NCI-H1930 (cell line): Measurements from ENCODE around the gene SMARCD1.

Experiments
- DNase-seq, 2 experiments: peaks; one replicate each; lab custom pipeline; 2025; lab: John Stamatoyannopoulos, UW

The SMARCD1 gene

DNA sequence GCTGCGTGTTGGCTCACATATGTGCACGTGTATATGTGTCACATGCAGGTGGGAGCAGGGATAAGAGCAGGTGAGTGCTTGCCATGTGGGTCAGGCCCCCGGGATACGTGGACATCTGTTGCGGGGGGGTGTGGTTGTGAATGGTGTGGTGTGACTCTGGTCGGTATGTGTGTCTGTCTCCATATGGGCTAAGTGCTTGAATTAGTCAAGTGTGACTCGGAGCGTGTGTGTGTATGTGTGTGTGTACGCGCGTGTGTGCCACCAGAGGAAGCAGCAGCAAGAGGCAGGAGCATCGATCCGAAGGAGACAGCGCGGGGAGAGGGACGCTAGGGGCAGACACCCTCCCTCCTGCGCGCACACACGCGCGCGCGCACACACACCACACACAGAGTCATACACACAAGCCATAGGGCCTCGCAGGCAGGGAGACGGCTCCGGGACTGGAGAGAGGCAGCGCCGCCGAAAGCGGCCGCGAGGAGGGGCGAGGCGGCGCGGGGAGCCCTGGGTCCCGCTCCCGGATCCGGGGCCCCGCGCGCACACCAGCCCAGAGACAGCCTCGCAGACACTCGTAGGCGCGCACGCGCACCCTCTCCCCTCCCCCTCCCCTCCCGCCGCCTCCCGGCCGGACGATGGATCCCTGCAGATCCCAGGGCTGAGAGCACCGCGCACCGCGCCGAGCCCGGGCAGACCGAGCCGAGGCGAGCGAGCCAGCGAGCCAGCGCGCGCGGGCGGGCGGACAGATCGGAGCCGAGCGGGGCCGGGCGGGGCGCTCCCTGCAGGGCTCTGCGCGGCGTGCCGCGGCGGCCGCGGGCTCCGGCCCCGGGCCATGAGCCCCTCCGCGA lies 27.9 kb upstream of the SMARCD1 start, which contains the start of gene ASIC1:
TSS of gene ASIC1 (plus strand) at position 597 of the 842 bp plus-strand sequence. CDS start 1,171 bp downstream, outside the sequence.
- peak; percentile 31 to 57 for DNase-seq

DNA sequence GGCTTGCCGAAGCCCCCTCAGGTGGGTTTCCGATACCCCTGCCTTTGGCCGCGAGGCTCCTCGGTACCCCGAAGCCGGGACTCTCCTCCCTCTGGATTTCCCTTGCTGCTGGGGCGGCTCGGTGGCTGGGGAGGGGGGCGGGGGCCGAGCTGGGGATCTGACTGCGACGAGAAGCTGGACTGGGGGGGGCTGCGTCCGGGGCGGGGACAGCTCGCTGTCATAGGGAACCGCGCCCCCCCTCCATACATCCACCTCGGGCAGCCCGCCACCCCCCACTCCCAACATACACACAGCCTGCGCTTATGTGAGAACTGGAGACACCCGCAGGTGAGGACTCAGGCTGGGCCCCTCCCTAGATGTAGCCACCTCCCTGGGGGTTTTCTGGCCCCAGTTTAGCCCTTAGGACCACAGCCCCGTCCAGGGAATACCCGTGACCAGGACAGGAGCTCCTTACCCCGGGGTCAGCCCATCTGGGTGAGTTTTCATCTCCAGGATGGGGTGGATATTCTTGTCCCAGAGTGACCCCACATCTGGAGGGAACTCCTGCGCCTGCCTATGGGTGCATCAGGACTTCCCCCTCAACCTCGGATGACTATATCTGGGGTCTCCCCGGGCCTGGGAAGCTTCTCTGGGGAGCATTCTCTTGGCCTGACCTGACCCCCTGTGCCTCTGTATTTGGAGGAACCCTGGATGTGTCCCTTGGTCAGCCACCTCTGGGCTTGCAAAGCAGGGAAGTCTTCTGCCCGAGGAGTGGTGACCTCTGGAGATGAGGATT lies 27.1 kb upstream of the SMARCD1 start:
- DNase-seq = no peak

- no peak for DNase-seq
These were observed 26.3 kb upstream of the SMARCD1 start for GRCh38 chr12:50058743-50059312.

- no peak for DNase-seq
These were observed 25.6 kb upstream of the SMARCD1 start for GRCh38 chr12:50059440-50060119.

DNA sequence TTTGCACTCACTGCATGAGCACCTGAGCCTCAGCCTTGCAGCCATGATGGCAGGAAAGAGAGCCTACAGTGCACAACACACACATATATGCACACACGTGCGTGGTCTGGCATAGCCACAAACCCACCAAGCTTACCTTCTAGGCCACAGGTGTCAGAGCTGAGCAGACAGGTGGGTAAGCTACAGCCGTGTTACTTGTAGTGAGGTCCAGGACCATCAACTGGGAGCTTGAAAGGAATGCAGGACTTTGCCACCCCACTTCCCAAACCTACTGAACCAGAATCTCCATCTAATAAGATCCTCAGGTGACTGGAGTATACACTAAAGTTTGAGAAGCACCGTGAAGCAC lies 25.0 kb upstream of the SMARCD1 start:
- no peak for DNase-seq

GRCh38 chr12:50061171-50061570 lies 24.0 kb upstream of the SMARCD1 start:
- DNase-seq = no peak

DNA sequence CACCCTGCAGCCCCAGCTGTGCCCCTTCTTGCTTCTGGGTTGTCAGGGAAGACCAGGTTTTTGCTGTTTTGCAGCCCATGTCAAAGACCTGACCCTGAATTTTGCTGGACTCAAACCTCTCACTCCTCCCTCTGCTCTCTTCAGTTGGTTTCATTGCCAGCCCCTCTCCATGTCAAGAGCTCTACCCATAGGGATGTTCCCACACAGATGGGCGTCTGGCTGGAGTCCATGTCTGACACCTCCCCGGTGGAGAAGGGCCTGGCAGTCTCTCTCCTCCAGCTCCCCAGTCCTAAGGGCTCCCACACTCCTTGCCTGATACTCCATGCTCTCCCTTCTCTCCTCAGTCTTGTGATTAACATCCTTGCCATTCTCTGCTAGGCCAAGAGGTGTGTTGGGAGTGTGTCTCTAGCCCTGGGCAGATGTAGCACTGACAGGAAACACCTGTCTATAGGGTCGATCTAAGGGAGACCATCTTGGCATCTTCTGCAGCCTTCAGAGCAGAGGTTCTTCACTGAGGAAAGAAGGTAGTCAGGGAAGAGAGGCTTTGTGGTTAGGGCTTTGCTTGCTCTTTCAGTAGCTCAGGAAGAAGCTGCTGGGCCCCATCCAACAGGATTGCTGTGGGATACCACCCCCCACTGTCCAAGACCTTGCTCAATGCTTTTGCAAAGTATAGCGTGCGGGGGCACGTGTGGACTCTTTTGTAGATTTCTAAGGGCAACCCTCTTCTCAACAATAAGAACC lies 23.0 kb upstream of the SMARCD1 start:
- DNase-seq = no peak

DNA sequence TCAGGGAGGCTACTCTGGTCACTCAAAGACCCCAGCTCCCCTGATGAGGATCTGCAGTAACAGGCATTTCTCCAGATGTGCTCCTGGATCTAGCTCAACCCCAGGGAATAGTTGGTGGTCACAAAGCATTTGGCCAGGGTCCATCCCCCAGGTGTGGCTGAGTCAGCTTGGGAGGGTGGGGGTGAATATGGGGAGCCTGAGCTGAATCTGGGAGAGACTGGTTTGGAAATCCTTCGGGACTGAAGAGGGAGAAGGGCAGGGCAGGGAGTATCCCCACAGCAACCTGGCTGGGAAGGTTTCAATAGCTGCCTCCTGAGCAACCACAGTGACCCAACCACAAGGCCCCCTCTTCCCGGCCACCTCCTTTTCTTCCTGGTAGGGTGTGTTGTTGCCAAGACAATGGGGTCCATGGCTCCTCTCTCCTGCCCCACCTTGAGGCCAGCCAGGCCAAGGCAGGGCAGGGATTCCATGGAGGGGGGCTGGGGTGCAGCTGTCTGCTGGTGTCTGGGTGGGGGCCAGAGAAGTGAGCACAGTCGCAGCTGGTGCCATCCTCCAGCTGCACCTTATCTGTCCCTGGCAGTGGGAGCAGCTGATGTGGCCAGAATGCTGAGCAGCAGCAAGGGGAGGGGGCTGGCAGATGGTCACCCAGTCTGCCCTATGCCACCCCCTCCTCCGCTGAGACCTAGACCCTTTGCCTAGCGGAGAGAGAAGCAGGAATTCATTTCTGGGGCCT lies 22.2 kb upstream of the SMARCD1 start:
- no peak for DNase-seq

- no peak for DNase-seq
These were observed 19.3 kb upstream of the SMARCD1 start for GRCh38 chr12:50065726-50066310.

DNA sequence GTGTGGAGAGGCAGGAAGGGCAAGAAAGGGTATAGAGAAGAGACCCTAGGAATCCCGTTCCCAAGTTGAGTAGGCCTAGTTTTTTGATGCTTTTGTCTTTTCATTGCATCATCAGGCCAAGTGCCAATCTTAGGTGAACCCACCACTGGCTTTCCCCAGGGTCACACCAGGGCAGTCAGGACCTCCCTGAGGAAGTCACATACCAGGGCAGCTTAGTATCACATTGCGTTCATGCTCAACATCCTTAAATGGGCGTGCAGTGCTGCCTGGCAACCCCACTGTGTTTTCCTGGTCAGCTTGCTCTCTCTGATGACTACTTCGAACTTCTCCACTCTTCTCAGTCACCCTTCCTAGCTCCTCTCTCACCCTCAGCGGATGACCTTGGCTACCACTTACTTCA lies 18.7 kb upstream of the SMARCD1 start:
- DNase-seq = no peak

GRCh38 chr12:50069069-50069468 lies 16.1 kb upstream of the SMARCD1 start:
- no peak for DNase-seq

DNA sequence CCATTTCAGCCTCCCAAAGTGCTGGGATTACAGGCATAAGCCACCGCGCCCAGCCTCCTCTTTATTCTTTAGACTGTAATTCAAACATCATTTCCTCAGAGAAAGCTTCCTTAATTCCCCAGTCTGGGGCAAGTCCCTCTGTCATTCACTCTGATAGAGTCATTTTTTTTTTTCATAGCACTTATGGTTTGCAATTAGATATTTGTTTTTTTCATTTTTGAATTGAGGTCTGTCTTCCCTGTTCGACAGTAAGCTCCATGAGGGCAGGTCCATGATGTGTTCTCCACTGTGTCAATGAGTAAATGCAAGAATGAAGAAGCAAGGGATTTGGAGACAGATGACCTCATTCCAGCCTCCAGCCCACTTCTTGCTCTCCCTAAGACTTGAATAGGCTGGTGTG lies 15.6 kb upstream of the SMARCD1 start:
- no peak for DNase-seq

DNA sequence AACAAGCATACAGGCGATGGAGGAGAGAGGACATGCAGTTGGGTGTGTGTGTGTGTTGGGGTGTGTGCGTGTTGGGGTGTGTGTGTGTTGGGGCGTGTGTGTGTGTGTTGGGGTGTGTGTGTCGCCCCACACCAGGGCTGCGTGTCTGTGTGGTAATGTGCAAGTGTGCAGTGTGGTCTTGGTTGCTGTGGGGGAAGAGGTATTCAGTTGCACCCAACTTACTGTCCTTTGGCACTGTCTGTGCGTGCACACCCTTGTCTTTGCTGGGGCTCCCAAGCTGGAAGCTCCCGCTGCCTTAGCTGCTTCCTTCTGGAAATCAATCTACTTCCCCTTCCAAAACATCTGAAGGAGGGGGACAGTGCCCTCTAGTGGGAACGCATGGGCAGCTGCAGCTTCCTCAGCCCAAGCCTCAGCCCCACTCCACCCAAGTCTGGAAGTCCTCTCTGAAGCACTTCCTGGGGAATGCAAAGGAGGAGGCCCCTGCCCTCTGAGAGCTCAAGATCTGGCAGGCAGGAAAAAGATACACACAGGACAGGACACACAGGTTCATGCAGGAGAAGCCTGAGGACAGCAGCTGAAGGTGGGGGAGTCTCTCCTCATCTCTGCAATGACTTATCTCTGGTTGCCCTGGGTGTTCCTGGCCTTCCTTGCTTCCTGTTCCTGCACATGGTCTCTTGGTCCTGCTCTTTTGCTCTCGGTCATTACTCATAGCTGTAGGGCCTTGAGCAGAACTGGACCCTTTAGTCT lies 14.7 kb upstream of the SMARCD1 start:
- peak; percentile 20 to 46 for DNase-seq

DNA sequence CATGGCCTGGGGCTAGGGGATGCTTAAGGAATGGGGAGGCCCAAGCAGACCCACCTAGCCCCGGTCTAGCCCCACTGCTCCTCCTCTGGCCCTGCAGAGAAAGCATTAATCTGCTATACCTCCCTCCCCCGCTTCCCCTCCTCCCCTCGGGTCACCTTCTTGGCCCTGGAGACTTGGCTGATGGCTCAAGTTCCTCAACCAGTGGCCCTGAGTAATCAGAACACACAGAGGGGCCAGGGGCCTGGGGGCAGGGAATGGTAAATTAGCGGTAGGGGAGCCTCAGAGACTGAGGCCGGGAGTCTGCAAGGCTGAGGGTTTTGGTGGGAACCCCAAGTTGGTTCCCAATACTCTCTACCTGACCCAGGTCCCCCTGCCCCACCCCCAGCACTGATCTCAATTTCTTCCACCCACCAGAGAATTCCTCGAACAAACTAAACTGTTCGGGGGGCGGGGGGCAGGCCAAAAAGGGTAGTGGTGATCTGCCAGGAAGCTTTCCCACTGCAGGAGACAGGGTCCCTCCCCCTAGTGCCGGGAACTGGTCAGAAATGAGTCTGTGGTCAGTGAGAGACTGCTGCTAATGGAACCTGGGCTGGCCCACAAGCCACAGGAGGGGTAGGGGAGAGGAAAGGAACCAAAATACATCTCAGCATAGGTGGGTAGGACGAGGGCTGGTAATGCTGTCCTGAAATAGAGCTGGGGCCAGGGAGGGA lies 12.8 kb upstream of the SMARCD1 start:
- no peak for DNase-seq

- DNase-seq = no peak
These were observed 11.9 kb upstream of the SMARCD1 start for GRCh38 chr12:50073206-50073605.

- DNase-seq = no peak
These were observed 11.4 kb upstream of the SMARCD1 start for GRCh38 chr12:50073712-50074111.

DNA sequence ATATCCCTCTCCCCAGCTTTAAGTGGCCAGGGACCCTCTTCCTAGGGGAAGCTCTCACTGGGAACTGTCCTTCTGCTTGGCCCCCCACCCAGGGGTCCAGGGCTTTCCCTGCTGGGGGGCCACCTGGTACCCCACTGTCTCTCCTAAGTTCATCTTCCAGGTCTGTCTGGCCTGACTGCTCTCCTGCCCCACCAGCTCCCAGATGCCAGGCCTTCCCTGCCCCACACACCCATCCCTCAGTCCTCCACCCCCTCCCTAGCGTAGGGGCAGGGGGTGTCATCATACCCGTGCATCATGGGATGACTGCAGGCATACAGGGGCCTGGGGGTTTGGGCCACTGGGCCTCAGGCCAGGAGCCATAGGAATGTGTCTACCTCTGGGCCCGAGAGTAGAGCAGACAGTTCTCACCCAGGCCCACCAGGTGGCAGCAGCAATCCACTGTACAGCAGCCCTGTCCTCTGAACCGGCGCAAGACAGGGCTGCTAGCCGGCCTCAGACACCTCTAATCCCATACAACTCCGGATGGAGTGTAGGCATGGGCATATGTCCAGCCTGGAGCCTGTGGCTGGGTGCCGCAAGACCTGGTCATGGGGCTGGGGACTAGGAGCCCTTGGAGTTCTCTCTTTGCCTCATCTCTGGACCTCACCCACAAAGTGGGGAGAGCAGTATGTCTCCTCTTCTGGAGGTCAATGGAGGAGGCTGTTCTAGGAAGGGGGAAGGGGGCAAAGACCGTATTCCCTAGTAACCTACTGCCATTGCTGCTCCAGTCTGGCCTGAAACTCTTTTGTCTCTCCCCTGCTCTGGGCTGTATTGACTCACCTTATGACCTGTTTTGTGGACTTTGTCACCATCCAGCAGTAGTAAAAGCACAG lies 10.0 kb upstream of the SMARCD1 start:
- DNase-seq = peak; percentile 15 to 69

DNA sequence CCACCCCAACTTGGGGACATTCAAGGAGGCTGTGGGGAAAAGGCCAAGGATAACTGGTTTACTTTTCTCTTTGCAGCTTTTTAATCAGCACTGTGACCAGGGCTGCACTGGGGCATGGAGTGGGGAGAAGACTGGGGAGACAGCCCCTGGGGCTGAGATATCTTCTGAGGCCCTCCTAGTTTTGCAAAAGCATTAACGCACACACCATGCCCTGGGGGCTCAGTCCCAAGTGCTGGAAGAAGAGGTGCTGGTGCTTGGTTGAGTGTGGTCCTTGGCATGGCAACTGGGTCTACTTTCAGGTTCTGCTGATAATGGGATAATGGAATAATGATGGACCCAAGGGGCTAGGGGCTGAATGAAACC lies 9.4 kb upstream of the SMARCD1 start:
- DNase-seq = no peak
